Spleen (tissue), 7 donors: Measurements from ENCODE around the gene MESD.

Experiments
- POLR2AphosphoS5 ChIP-seq, 3 donors: sonication (generic); formaldehyde crosslinking; IDR thresholded peaks; one replicate each; pipeline ENCODE4 v1.5.1; 2017; ENCODE audit warnings: antibody characterized with exemption in 3 of 3
- TF ChIP-seq, protein P1 (sequence below), 11 experiments: fragments of 200-600 bp in 7 of 11; fragments of 450-650 bp in 4 of 11; sonication (generic) in 4 of 11; IDR thresholded peaks in 8 of 11; conservative IDR thresholded peaks in 3 of 11; 1 replicate in 7 of 11; 2 replicates in 4 of 11; pipeline versions ENCODE4 v1.4.0 to v1.8.0; 2016 to 2021; ENCODE audit warnings: antibody characterized with exemption in 11 of 11, inconsistent platforms in 4 of 11, mild to moderate bottlenecking in 1 of 11
- donor health status: DM: no; HTN: no; CAD: no; lungs with moderate emphysema.
- donor health status: DM: no; HTN: no; CAD: no.
- donor health status: DM: no; HTN: no; CAD: no.

DNA sequence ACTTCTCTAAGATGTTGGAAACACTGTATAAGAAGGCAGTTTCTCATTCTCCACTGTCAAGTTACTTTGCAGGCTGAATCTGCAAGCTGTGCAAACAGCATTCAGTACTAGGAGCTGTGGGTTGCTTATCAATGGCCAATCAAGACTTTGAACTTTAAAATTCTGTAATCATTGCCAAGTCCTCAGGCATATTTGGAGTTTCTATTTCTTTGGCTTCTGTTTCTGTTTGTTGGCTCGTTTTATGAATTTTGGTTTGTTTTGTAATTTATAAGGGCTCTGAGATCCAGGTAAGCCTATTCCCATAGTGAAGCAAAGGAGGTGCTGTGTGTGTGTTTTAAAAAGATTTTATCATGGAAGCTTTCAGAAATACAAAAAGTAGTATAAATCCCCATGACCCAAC is 43.2 kb upstream of the MESD start:
- TF ChIP-seq, protein P1, sequence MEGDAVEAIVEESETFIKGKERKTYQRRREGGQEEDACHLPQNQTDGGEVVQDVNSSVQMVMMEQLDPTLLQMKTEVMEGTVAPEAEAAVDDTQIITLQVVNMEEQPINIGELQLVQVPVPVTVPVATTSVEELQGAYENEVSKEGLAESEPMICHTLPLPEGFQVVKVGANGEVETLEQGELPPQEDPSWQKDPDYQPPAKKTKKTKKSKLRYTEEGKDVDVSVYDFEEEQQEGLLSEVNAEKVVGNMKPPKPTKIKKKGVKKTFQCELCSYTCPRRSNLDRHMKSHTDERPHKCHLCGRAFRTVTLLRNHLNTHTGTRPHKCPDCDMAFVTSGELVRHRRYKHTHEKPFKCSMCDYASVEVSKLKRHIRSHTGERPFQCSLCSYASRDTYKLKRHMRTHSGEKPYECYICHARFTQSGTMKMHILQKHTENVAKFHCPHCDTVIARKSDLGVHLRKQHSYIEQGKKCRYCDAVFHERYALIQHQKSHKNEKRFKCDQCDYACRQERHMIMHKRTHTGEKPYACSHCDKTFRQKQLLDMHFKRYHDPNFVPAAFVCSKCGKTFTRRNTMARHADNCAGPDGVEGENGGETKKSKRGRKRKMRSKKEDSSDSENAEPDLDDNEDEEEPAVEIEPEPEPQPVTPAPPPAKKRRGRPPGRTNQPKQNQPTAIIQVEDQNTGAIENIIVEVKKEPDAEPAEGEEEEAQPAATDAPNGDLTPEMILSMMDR (IDR thresholded peaks at IDR 0.05 in 8 of 11, conservative IDR thresholded peaks at IDR 0.05 in 3 of 11), result no peak
- no peak for TF ChIP-seq POLR2AphosphoS5 (IDR thresholded peaks at IDR 0.05)
